ENCODE data around the gene GORAB.

Gene GORAB

DNA sequence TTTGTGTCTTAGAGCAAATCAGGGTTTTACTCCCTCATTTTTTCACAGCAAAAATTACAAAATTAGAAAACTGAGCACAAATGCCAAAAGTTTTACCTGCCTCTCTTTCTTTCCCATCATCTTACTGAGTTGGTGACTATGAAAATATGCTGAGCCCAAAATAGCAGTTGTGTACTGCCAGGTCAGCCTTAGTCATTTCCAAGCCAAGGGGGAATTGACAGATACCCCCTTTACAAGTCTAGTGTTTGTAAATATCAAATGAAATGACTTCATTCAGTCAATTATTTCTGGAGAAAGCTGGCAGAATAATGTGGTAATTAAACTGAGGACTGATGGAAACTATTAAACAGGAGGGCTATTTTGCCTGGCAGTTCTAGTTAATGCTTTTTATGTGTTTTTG is 11.4 kb upstream of the GORAB start:
- no peak overlapping the region for H3K4me3 ChIP-seq
- no peaks in the 10 kb centered on the region for H3K36me3 ChIP-seq (replicated peaks)
- H3K9me3 ChIP-seq, result no peaks in the 10 kb centered on the region
- no peak for DNase-seq (ENCODE audit: low spot score in 2 of 2)
- H3K27me3 ChIP-seq (ENCODE audit: low read depth), result no peaks in the 10 kb centered on the region
- H3K4me1 ChIP-seq, result peaks cover 13% of the 10 kb centered on the region
- in situ Hi-C loops (cut with MboI; ENCODE audit: low sequenced_read_pairs), result no loop called here

DNA sequence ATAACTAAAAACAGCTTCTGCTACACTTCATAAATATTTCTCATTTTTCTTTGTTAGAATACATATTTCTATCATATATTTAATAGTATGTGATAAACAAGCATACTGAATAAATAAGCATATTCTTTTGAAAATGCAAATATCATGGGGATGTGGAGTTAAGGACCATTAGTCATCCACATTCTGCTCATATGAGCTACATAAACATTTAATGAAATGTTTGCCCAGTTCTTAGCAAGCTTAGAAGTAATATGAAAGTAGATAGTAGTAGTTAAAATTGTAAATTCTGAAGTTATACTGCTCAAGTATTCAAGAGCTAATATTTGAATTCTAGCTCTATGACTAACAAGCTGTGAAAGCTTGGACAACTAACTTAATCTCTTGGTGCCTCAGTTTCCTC is 10.1 kb upstream of the GORAB start:
- H3K36me3 ChIP-seq (replicated peaks), result no peaks in the 10 kb centered on the region
- no peaks in the 10 kb centered on the region for H3K9me3 ChIP-seq
- no peak overlapping the region for H3K4me3 ChIP-seq
- no peak for DNase-seq (ENCODE audit: low spot score in 2 of 2)
- H3K4me1 ChIP-seq, result peaks cover 13% of the 10 kb centered on the region
- in situ Hi-C loops (cut with MboI; ENCODE audit: low sequenced_read_pairs), result no loop called here
- H3K27me3 ChIP-seq (ENCODE audit: low read depth), result no peaks in the 10 kb centered on the region

DNA sequence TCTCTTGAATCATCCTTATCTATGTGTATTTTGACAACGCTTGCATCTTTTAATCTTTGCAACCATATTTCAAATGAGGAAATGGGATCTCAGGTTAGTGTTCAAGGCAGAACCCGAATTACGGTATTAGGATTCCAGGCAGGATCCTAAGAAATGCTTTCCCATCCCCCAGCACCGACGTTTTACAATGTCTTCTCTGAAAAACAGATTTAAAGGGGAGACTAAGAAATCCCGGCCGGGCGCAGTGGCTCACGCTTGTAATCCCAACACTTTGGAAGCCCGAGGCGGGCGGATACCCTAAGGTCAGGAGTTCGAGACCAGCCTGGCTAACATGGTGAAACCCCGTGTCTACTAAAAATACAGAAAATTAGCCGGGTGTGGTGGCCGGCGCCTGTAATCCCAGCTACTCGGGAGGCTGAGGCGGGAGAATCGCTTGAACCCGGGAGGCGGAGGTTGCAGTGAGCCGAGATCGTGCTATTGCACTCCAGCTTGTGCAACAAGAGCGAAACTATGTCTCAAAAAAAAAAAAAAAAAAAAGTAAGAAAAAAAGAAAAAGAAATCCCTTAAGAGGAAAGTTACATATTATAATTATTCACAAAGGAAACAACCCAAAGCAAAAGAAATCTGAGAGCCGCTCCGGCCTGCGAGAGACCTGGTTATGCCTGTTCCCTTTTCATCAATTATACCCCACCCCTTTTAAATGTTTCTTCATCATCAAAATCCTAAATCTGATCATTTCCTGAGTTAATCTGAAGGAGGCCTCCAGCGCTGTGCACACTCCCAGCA is 801 bp upstream of the GORAB start:
- Histone ChIP-seq H3K9me3 (no peaks in the 10 kb centered on the region), H3K4me3 (peak overlapping the region; percentile 61), H3K36me3 (replicated peaks) (peaks cover 10% of the 10 kb centered on the region), H3K27me3 (ENCODE audit: low read depth) (no peaks in the 10 kb centered on the region), H3K4me1 (peaks cover 9% of the 10 kb centered on the region)
- DNase-seq (ENCODE audit: low spot score in 2 of 2), result no peak
- in situ Hi-C loops (cut with MboI; ENCODE audit: low sequenced_read_pairs), result no loop called here

DNA sequence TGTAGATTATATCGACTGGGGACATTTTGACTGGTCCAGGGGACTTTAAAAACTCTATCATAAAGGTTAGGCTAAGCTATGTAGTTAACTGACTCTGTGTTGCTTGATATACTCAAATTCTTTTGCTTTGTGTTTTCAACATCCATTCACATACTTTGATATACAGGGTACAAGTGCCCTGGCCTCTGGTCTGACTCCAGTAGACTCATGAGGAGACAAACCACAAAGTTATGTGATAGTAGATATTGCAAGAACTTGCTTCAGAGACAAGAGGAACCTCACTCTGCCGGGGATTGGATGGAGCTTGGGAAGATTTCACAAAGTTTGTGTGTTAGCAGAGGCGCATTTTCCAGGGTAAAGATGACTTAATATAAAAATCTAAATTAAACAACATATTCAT is 1.3 kb downstream of the GORAB start:
- DNase-seq (ENCODE audit: low spot score in 2 of 2), result no peak
- Histone ChIP-seq H3K4me1 (peaks cover 9% of the 10 kb centered on the region), H3K4me3 (peak overlapping the region; percentile 61), H3K9me3 (no peaks in the 10 kb centered on the region), H3K36me3 (replicated peaks) (peaks cover 12% of the 10 kb centered on the region), H3K27me3 (ENCODE audit: low read depth) (no peaks in the 10 kb centered on the region)
- in situ Hi-C loops (cut with MboI; ENCODE audit: low sequenced_read_pairs), result no loop called here

DNA sequence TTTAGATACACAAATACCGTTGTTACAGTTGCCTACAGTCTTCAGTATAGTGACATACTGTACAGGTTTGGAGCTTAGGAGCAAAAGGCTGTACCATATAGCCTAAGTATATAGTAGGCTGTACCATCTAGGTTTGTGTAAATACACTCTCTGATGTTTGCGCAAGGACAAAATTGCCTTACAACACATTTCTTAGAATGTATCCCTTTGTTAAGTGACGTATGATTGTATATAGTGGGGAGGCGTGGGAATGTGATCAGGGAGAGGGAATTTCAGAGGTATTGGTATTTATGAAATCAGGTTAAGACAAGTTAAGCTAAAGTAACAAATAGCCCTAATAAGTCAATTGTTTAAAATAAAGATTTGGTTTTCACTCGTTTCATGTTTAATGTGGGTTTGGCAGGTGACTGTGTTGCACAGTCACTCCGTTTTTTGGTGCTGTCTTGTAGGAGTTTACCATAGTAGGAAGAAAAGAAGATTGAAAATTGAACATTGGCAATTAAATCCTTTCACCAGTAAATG is 2.7 kb downstream of the GORAB start:
- Histone ChIP-seq H3K4me3 (no peak overlapping the region), H3K9me3 (no peaks in the 10 kb centered on the region), H3K36me3 (replicated peaks) (peaks cover 22% of the 10 kb centered on the region), H3K4me1 (peaks cover 9% of the 10 kb centered on the region), H3K27me3 (ENCODE audit: low read depth) (no peaks in the 10 kb centered on the region)
- DNase-seq (ENCODE audit: low spot score in 2 of 2), result no peak
- in situ Hi-C loops (cut with MboI; ENCODE audit: low sequenced_read_pairs), result no loop called here

DNA sequence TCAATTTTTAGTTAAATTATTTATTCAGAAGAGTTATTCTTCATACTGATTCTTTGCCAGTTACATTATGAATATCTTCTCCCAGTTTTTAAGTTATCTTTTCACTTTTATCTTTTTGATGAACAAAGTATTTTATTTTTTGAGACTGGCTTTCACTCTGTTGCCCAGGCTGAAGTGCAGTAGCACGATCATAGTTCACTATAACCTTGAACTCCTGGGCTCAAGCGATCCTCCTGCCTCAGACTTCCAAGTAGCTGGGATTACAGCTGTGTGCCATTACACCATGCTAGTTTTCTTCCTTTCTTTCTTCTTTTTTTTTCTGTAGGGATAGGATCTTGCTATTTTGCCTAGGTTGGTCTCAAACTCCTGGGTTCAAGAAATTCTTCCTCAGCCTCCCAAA is 3.5 kb downstream of the GORAB start:
- Histone ChIP-seq H3K27me3 (ENCODE audit: low read depth) (no peaks in the 10 kb centered on the region), H3K9me3 (no peaks in the 10 kb centered on the region), H3K4me1 (peaks cover 9% of the 10 kb centered on the region), H3K36me3 (replicated peaks) (peaks cover 23% of the 10 kb centered on the region), H3K4me3 (no peak overlapping the region)
- no peak for DNase-seq (ENCODE audit: low spot score in 2 of 2)
- in situ Hi-C loops (cut with MboI; ENCODE audit: low sequenced_read_pairs), result no loop called here

DNA sequence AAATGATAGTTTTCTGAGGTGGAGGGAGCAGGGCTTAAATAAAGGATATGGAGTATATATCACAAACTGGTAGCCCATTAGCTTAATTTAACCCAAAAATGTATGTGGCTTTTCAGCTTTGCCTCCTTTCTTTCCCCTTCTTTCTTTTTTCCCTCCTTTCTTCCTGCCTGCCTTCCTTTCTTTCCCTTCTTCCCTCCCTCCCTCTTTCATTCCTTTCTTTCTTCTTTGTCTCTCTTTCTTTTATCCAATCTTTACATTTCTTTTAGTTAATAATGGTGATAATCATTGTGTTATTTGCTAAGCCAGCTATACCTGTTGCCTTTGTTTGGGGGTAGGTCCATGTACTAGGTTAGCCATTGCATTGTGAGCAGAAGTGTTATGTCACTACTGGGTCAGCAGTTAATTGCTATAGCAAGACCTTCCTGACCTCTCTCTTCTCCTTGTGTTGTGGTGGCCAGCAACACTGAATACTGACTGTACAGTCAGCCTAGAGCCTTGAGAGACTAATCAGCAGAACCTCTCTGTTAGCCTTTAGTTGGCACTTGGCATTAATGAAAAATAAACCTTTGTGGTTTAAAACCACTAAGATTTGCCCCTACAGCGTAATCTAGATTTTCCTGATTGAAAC is 5.1 kb downstream of the GORAB start:
- DNase-seq (ENCODE audit: low spot score in 2 of 2), result no peak
- H3K27me3 ChIP-seq (ENCODE audit: low read depth), result no peaks in the 10 kb centered on the region
- H3K9me3 ChIP-seq, result no peaks in the 10 kb centered on the region
- H3K4me1 ChIP-seq, result peaks cover 9% of the 10 kb centered on the region
- peaks cover 26% of the 10 kb centered on the region for H3K36me3 ChIP-seq (replicated peaks)
- in situ Hi-C loops (cut with MboI; ENCODE audit: low sequenced_read_pairs), result no loop called here
- H3K4me3 ChIP-seq, result no peak overlapping the region

DNA sequence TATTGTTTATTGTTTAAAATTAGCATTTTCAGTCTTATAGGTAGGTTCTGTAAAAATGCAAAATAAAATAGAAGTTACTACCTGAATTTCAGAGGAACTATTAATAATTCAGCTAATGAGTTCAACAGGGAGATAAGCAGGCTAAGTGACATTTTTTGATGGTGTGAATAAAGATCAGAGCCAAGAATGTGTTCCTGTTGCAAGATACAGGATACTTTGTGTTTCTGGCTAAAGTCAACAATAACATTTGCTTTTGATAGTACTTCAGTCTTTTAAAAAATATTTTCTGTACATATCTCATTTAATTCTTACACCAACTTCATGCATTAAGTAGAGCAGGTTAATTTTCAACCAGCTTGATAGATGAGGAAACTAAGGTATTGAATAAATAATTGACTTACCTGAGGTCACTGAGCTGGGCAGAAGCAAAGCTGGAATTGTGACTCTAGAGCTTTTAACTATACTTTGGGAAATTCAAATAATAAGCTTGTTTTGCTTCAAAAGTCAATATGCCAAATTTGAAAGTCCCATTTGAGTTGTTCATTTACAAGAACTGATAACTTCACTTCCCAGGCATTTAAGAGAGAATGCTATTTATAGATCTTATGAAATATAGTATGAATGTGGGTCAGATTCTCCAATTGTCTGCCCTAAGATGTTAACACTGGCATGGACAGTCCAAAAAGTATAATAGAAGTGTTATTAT is 6.0 kb downstream of the GORAB start:
- Histone ChIP-seq H3K27me3 (ENCODE audit: low read depth) (no peaks in the 10 kb centered on the region), H3K4me1 (peaks cover 7% of the 10 kb centered on the region), H3K4me3 (no peak overlapping the region), H3K9me3 (no peaks in the 10 kb centered on the region), H3K36me3 (replicated peaks) (peaks cover 34% of the 10 kb centered on the region)
- in situ Hi-C loops (cut with MboI; ENCODE audit: low sequenced_read_pairs), result no loop called here
- DNase-seq (ENCODE audit: low spot score in 2 of 2), result no peak

DNA sequence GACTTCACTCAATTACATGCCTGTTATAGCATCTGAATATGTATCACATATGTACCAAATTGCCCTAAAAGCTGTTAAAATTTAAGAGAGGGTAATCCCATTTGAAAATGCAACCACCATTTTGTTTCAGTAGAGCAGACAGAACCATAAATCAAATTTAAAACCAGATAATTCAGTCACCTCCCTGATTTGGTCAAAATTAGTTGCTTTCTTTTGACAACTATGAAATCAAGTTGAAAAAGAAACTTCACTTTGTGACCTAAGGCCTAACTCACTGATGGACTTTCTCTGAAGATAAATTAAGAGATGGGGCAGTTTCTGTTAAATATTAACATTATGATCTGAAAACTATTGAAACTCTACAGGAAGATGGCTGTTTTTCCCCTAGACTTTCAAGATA is 6.7 kb downstream of the GORAB start:
- 0 out of 2 replicates have a peak, but pooled peaks cover 4% of the 10 kb centered on the region for H3K4me1 ChIP-seq

DNA sequence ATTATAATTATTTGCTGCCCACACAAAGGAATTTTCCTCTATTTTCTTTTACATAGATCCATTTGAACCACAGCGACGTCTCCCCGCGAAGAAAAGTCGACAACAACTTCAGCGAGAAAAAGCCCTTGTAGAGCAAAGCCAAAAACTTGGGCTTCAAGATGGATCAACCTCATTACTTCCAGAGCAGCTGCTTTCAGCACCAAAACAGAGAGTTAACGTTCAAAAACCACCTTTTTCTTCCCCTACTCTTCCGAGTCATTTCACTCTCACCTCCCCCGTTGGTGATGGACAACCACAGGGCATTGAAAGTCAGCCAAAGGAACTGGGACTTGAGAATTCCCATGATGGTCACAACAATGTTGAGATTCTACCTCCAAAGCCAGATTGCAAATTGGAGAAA is 7.2 kb downstream of the GORAB start:
- H3K4me1 ChIP-seq, result no peaks in the 10 kb centered on the region
- no peaks in the 10 kb centered on the region for H3K27me3 ChIP-seq (ENCODE audit: low read depth)
- H3K4me3 ChIP-seq, result no peak overlapping the region
- peaks cover 44% of the 10 kb centered on the region for H3K36me3 ChIP-seq (replicated peaks)
- H3K9me3 ChIP-seq, result no peaks in the 10 kb centered on the region
- no peak for DNase-seq (ENCODE audit: low spot score in 2 of 2)
- in situ Hi-C loops (cut with MboI; ENCODE audit: low sequenced_read_pairs), result no loop called here

More for the DNA sequence above, 6.7 kb downstream of the GORAB start:
- Histone ChIP-seq H3K9me3 (no peaks in the 10 kb centered on the region), H3K36me3 (replicated peaks) (peaks cover 42% of the 10 kb centered on the region), H3K27me3 (ENCODE audit: low read depth) (no peaks in the 10 kb centered on the region), H3K4me3 (no peak overlapping the region)
- in situ Hi-C loops (cut with MboI; ENCODE audit: low sequenced_read_pairs), result no loop called here
- no peak for DNase-seq (ENCODE audit: low spot score in 2 of 2)

DNA sequence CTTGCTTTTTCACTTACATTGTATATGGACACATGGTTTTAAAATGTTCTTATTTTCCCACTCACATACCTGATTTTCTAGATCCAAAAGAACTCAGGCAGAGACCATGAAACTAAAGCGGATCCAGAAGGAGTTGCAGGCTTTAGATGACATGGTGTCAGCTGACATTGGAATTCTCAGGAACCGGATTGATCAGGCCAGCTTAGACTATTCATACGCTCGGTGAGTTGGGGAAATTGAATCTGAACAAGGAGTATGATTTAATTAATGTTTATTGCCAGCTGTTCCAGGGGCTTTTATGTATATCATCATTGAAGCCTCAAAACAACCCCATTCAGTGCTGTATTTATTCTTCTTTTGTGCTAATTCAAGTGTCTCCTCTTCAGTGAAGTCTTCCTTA is 12.7 kb downstream of the GORAB start:
- Histone ChIP-seq H3K27me3 (ENCODE audit: low read depth) (no peaks in the 10 kb centered on the region), H3K4me1 (no peaks in the 10 kb centered on the region), H3K4me3 (no peak overlapping the region), H3K36me3 (replicated peaks) (peaks cover 67% of the 10 kb centered on the region), H3K9me3 (no peaks in the 10 kb centered on the region)
- in situ Hi-C loops (cut with MboI; ENCODE audit: low sequenced_read_pairs), result no loop called here
- DNase-seq (ENCODE audit: low spot score in 2 of 2), result no peak

DNA sequence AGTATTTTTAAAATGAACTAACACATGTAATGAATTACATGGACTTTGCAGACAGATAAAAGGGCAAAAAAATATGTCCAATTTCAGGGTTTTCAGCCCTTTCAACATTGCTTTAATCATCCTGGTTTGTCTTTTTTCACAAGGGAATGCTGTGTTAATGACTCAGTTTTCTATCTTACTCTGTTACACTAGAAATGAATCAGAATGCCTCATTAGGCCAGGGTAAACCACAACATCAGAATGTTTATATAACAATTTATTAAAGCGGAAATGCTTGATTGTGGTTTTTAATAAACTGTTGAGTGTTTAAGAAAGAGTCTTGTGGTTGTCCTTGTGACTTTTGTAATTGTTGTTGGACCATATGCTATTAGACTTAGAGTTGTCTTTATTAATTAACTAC is 13.5 kb downstream of the GORAB start:
- H3K36me3 ChIP-seq (replicated peaks), result peaks cover 73% of the 10 kb centered on the region
- no peaks in the 10 kb centered on the region for H3K4me1 ChIP-seq
- H3K27me3 ChIP-seq (ENCODE audit: low read depth), result no peaks in the 10 kb centered on the region
- no peak for DNase-seq (ENCODE audit: low spot score in 2 of 2)
- in situ Hi-C loops (cut with MboI; ENCODE audit: low sequenced_read_pairs), result no loop called here
- no peaks in the 10 kb centered on the region for H3K9me3 ChIP-seq
- H3K4me3 ChIP-seq, result no peak overlapping the region

DNA sequence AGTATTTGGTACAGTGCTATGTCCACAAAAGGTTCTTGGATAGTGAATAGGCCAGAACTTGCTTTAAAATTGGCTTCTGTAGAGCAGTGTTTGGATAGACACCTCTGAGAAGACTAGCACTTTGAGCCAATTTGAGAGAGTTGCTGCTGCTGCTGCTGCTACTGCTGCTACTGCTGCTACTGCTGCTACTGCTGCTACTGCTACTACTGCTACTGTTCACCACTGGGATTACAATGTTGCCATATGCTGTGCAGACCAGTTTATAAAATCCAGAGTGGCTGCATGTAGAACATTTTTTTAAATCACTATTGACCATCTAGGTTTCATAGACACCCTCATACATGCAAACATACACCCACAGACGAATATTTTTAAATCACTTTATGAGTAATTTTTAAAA is 15.3 kb downstream of the GORAB start:
- in situ Hi-C loops (cut with MboI; ENCODE audit: low sequenced_read_pairs), result no loop called here
- Histone ChIP-seq H3K4me1 (no peaks in the 10 kb centered on the region), H3K36me3 (replicated peaks) (peaks cover 77% of the 10 kb centered on the region), H3K4me3 (no peak overlapping the region), H3K27me3 (ENCODE audit: low read depth) (no peaks in the 10 kb centered on the region), H3K9me3 (no peaks in the 10 kb centered on the region)
- no peak for DNase-seq (ENCODE audit: low spot score in 2 of 2)

DNA sequence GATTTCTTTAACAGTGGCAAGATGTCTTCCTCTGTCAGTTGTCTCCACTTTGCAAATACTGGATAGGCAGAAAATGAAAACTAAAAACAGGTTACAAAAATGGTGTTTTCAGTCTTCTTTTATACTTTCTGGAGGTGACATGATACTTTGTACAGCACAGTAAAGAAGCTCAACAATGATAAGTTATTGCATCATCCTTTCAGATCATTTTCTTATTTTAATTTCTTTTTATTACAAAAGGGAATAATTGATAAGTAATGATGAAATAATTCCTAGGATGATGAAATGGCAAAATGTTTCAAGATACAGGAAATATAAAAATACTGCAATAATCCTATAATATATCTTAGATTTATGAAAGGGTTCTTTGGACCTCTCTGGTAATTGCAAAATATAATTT is 16.5 kb downstream of the GORAB start:
- Histone ChIP-seq H3K9me3 (no peaks in the 10 kb centered on the region), H3K4me1 (no peaks in the 10 kb centered on the region), H3K27me3 (ENCODE audit: low read depth) (no peaks in the 10 kb centered on the region), H3K4me3 (no peak overlapping the region), H3K36me3 (replicated peaks) (peaks cover 73% of the 10 kb centered on the region)
- in situ Hi-C loops (cut with MboI; ENCODE audit: low sequenced_read_pairs), result no loop called here
- DNase-seq (ENCODE audit: low spot score in 2 of 2), result no peak

All from HAP-1 (cell line).